Uterus (tissue), 2 donors: ENCODE data around the gene FRMD7.

Experiments used
- POLR2A ChIP-seq, 2 donors: fragments of 450-650 bp; IDR thresholded peaks; one replicate each; pipeline ENCODE4 v1.6.1; 2016; ENCODE audit warnings: antibody characterized with exemption in 2 of 2, mild to moderate bottlenecking in 1 of 2, moderate library complexity in 1 of 2
- TF ChIP-seq, protein P1 (sequence below), 4 experiments: fragments of 200-600 bp in 2 of 4; fragments of 450-650 bp in 2 of 4; sonication (generic) in 2 of 4; IDR thresholded peaks; one replicate each; pipeline ENCODE4 v1.5.1; 2016 to 2019; ENCODE audit warnings: antibody characterized with exemption in 4 of 4, mild to moderate bottlenecking in 2 of 4, moderate library complexity in 1 of 4

DNA sequence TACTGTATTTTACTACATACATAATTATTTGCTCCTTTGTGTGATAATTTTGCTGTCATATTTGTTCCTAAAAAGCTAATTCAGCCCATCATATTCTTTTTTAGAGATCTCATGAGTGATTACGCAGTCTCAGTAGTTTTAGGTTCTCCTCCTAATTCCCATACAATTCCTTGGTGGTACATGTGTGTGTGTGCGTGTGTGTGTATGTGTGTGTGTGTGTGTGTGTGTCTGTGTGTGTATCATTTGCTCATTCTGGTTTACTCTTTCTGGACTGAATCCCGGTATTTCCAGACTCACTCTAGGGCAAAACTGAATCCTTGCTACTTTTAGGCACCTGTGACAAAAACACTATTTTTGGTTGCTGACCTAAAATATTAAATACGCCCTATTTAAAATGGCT lies 69.8 kb downstream of the FRMD7 start:
- TF ChIP-seq, protein P1, sequence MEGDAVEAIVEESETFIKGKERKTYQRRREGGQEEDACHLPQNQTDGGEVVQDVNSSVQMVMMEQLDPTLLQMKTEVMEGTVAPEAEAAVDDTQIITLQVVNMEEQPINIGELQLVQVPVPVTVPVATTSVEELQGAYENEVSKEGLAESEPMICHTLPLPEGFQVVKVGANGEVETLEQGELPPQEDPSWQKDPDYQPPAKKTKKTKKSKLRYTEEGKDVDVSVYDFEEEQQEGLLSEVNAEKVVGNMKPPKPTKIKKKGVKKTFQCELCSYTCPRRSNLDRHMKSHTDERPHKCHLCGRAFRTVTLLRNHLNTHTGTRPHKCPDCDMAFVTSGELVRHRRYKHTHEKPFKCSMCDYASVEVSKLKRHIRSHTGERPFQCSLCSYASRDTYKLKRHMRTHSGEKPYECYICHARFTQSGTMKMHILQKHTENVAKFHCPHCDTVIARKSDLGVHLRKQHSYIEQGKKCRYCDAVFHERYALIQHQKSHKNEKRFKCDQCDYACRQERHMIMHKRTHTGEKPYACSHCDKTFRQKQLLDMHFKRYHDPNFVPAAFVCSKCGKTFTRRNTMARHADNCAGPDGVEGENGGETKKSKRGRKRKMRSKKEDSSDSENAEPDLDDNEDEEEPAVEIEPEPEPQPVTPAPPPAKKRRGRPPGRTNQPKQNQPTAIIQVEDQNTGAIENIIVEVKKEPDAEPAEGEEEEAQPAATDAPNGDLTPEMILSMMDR (IDR thresholded peaks at IDR 0.05), result no peak
- no peak for TF ChIP-seq POLR2A (IDR thresholded peaks at IDR 0.05)
